GM19099 (cell line): ENCODE measurements around the gene MTCH1.

Experiments used
- POLR2A ChIP-seq: IDR thresholded peaks from 3 replicates; pipeline ENCODE4 v1.6.1; 2011; ENCODE audit warnings: low read depth; ENCODE audit not compliant: insufficient read length; ENCODE audit errors: extremely low read depth

MTCH1 gene

DNA sequence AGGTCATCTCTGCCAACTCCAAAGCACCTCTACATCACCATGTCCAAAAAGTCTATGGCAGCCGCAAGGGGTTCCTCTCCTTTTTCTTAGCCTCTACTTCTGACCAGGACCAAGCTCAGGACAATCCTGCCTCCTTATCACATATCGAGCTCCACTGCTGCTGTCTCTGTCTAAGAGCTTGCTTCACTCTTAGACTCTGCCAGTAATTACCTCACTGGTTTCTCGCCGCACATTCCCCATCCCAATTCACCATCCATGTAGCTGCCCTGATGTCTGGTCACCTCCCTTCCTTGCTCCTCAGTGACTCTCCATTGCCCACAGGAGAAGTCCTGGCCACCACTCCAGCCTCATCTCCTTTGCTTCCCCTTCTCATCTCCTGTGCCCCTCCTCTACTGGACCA, 55.5 kb downstream of the MTCH1 start:
- TF ChIP-seq POLR2A = no peak

DNA sequence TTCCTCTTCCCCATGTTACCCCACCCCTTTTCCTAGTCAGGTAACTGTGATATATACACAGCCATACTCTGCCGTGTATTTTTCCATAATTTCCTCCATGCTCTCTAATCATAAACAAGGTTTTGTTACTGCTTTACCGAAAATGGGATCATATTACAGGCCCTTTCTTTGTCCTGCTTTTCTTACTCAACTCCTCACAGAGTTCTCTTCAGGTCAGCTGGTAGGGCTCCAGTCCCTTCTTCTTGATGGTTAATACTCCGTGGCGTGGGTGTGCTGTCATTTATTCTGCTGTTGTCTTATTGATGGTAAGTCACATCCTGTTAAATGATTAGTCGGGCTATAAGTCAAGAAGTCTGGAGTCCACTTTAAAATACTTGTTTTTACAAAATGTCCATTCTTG, 56.4 kb downstream of the MTCH1 start:
- TF ChIP-seq POLR2A = no peak

DNA sequence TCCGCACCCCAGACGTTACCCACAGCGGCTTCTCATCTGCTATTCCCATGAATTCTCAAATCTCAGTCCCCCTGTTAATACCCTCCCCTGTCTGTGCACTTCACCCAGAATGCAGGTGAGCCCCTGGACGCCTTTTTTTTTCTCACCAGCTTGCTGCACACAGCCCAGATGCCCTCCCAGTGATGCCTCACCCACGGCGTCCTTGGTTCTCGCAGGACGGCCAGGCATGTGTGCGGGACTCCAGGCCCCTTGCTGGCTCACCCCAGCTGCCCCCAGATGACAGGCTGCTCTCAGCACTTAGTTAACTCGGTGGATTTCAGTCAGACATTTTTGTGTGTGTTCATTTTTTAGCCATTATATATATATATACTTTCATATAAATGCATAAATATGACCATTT, 56.8 kb downstream of the MTCH1 start:
- no peak for TF ChIP-seq POLR2A

DNA sequence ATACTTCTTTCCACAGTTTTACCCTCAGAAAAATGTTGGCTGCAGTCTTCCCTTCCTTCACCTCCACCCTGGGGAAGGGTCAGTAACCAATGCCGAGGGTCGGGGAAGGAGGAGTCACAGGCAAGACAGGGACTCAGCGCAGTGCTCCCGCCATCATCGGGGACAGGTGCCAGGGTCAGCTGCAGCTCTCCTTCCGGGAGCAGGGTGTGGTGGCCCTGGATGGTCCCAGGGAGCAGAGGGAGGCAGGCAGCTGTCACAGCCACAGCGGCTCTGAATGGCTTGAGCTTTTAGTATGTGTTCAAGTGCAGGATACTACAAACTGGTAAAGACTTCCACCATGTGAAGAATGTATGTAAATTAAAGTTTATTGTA, 57.5 kb downstream of the MTCH1 start:
- no peak for TF ChIP-seq POLR2A

DNA sequence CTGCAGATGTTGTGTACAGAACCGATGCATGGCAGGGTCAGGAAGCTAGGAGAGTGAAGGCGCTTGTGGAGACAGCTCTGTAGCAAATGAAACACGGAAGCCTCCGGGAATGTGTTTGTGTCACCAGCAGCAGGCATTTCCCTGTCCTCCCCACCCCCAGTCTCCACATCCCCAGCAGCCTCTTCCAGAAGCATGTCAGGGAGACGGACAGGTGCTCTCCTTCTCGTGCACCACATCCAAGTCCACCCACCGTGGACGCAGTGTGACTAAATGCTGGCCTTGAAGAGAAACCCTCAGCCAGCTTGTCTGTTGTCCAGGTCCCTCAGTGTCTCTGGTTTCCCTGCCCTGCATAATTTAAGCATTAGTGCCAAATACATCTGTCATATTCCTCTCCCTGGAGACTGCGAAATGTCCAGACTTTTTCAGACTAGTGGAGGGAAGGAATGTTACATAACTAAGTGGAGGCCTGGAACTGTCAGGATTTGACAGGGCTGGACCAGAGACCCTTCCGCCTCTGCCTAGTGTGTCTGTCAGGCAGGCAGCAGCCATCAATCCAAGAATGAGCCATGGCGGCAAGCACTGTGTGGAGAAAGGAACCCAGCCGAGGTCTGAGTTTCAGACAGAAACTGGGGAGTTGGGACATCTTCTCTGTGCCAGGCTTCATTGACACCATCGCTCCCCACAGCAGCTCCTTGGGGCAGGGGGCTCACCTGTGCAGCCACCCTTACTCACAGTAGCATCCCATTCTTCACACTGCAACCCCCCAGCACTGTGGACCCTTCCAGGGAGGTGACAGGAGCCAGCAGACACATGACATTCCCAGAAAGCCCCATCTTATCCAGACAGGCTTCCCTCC, 58.1 kb downstream of the MTCH1 start:
- no peak for TF ChIP-seq POLR2A

DNA sequence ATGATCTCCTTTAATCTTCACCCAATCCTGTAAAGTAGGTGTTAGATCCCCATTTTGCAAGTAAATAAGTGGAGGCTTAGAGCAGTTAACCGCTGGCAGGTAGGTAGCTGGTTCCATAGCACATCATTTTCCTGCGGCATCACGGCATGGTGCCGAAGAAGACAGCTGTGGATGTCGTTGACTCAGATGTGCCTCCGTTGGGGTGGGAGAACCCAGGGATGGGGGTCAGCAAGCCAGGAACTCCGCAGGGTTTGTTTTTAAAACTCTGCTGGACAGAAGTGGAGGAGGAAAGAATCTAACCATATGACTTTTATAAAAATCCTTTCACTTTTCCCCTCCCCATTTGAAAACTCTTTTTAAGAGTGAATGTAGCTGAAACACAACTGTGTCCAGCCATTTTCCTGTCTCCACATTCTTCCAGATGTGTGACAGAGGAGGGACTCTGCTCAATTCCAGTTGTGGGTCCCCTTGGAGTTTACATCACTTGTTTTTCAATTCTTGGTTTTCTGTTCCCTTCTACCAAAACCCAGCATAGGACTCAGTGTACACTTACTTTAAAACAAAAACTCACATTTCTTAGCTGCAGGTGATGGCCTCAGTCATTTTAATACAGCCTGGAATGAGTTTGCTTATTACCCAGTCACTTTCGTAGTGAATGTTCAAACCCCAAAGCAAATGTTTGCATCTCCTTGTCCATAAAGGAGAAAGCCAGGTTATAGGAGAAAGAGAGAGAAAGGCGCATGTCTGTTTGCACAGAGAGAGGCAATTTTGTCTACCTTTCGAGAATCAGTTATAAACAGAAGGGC, 59.1 kb downstream of the MTCH1 start:
- no peak for TF ChIP-seq POLR2A

DNA sequence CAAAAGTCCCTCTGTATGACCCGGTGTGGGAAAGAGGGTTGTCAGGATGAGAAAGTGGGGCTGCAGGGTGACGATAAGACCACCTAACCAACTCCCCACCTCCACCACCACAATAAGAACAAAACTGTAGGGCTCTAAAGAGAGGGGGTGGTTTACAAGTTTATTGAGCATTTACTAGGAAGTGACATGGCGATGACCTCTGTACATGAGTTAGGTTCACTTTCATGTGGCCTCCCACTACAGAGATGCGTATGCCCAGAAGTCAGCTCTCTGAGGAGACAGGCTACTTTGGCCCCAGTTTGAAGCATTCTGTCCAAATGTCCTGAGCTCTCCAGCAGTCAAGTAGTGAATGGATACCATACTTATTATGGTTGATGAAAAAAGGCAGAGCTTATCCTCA, 60.2 kb downstream of the MTCH1 start:
- no peak for TF ChIP-seq POLR2A

DNA sequence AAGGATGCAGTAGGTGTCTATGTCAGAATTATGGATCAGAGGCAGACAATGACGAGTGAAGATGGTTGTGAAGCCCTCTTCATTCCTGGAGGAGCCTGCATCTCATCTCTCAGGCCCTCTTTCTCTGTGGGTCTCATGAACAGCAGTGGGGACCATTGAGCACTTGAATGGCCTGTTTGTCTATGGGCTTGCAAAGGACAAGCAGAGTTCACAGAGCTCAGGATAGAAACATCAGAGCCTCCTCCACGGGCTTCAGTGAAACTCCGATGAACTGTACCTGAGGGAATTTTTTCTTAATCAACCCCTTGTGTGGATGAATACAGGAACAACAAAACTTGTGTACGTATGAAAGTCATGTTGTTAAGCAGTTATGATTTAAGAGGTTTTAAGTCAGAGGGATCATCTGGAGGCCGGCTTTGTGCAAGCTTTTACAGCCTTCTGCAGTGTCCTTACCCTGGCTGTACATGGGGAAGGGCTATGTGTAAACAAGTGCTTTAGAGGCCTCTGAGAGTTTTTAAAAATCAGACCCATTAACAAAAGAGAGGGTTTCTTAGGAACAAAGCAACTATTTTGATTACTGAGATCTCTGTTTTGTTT, 61.1 kb downstream of the MTCH1 start:
- TF ChIP-seq POLR2A = no peak

DNA sequence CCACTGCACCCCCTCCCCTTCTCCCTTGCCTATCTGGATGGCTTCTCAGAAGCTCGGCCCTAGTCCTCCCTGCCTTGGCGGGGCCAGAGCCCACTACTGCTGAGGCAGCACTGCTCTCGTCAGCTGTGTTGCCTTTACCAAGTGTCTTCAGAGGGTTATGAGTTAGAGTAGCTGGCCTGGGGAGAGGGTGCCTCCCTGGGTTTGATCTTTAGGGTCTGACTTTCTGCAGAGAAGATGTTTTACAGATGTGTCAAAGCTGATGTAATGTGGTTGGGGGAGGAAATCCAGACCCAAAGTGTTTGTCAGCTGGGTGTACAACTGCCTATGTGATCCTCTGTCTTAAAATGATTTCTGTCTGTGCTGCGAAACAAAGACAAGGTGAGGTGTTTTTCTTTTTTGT, 61.9 kb downstream of the MTCH1 start:
- TF ChIP-seq POLR2A = no peak

DNA sequence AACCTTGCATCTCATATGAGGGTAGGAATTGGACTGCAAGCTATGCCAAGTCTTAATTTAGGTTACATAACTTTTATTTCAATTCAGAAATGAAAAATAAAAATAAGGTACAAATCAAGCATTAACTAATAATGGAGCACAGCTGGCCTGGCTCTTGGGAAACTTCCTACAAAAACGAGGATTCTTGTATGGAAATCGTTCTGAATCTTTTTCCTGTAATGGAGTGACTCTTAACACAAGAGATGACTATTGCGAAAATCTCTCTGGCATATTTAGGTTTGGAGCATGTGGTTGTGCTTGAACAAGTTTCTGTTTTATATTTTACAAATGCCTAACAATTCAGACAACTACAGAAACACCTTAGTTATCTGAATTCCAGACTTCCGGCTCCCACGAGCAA, 65.5 kb downstream of the MTCH1 start:
- no peak for TF ChIP-seq POLR2A

DNA sequence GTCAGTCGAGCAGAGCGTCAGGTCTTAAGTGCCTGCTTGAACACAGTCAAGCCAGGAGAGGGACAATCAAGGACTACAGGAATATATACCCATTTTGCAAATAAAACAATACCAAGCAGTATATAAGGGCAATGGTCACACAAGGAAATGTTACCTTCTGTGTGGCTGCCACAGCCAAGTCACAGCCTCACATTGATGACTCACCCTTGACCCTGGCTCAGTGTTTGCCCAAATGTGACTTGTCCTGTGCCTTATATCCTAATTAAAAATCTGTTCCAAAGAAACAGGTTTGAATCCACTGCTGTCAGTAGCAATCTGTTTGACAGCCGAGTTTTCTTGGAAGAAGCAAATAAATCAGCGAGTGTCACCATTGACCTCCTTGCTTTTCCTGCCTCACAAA, 65.9 kb downstream of the MTCH1 start:
- TF ChIP-seq POLR2A = no peak
